Measurements from ENCODE around the gene ECT2L.

DNA sequence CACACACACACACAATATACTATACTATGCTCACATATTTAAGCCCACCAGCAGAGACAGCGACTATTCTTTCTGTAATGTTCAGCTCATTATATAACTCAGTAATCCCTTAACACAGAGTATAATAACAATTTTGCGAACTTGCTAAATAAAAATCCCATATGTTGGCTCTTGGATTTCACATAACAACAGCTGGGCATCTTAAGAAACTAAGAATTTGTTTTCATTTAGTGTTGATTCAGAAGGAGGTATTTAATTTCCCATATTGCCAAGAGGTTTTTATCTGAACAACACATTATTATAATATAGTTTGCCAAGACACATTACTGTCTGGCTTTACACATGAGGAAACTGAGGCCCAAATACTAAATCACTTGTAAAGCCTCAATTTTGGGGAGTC, 7.4 kb downstream of the ECT2L start:
- TF ChIP-seq, protein P1, sequence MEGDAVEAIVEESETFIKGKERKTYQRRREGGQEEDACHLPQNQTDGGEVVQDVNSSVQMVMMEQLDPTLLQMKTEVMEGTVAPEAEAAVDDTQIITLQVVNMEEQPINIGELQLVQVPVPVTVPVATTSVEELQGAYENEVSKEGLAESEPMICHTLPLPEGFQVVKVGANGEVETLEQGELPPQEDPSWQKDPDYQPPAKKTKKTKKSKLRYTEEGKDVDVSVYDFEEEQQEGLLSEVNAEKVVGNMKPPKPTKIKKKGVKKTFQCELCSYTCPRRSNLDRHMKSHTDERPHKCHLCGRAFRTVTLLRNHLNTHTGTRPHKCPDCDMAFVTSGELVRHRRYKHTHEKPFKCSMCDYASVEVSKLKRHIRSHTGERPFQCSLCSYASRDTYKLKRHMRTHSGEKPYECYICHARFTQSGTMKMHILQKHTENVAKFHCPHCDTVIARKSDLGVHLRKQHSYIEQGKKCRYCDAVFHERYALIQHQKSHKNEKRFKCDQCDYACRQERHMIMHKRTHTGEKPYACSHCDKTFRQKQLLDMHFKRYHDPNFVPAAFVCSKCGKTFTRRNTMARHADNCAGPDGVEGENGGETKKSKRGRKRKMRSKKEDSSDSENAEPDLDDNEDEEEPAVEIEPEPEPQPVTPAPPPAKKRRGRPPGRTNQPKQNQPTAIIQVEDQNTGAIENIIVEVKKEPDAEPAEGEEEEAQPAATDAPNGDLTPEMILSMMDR (IDR thresholded peaks at IDR 0.05), result no peak
- TF ChIP-seq POLR2A (IDR thresholded peaks at IDR 0.05), result no peak
- TF ChIP-seq EP300 (IDR thresholded peaks at IDR 0.05), result no peak

Data from ovary (tissue), 3 donors.